OCI-LY1 (cell line): ENCODE measurements around the gene RBP3.

Experiments used
- H2AFZ ChIP-seq: fragments of 200-600 bp; sonication (generic), shearing (Covaris generic); 2 replicates; pipeline ENCODE4 v1.6.0; 2014; ENCODE audit warnings: antibody characterized with exemption, mild to moderate bottlenecking, low read length
- H3F3A ChIP-seq: fragments of 200-600 bp; sonication (generic), shearing (Covaris generic); 2 replicates; pipeline ENCODE4 v1.6.0; 2014; ENCODE audit warnings: mild to moderate bottlenecking, antibody characterized with exemption, low read length, moderate library complexity; ENCODE audit not compliant: insufficient read depth
- H3K27ac ChIP-seq: fragments of 200-600 bp; sonication (generic); 2 replicates; pipeline ENCODE4 v1.5.1; 2014; ENCODE audit warnings: low read length, mixed run types, mild to moderate bottlenecking, low read depth; ENCODE audit not compliant: poor library complexity, severe bottlenecking
- H3K27me3 ChIP-seq: fragments of 200-600 bp; sonication (generic); 2 replicates; pipeline ENCODE4 v1.6.0; 2014; ENCODE audit warnings: antibody characterized with exemption, mild to moderate bottlenecking, low read length, moderate library complexity; ENCODE audit not compliant: insufficient read depth
- H3K36me3 ChIP-seq: fragments of 200-600 bp; sonication (generic); 2 replicates; pipeline ENCODE4 v1.6.1; 2014; ENCODE audit warnings: mild to moderate bottlenecking, antibody characterized with exemption, low read length, moderate library complexity, mixed read lengths; ENCODE audit not compliant: insufficient read depth
- H3K4me1 ChIP-seq: fragments of 200-600 bp; sonication (generic); 2 replicates; pipeline ENCODE4 v1.5.1; 2014; ENCODE audit warnings: mild to moderate bottlenecking, low read length, moderate library complexity; ENCODE audit not compliant: insufficient read depth, severe bottlenecking
- H3K4me2 ChIP-seq: fragments of 200-600 bp; sonication (generic), shearing (Covaris generic); 2 replicates; pipeline ENCODE4 v1.6.1; 2014; ENCODE audit warnings: low read length
- H3K4me3 ChIP-seq: fragments of 200-600 bp; sonication (generic); 2 replicates; pipeline ENCODE4 v1.5.1; 2014; ENCODE audit warnings: low read length, low read depth, mild to moderate bottlenecking, mixed read lengths; ENCODE audit not compliant: poor library complexity, severe bottlenecking
- H3K79me2 ChIP-seq: fragments of 200-600 bp; shearing (Covaris generic); 2 replicates; pipeline ENCODE4 v1.6.1; 2016; ENCODE audit warnings: mixed run types, low read length, mixed read lengths; ENCODE audit not compliant: insufficient read depth
- H3K9ac ChIP-seq: fragments of 200-600 bp; sonication (generic), shearing (Covaris generic); 2 replicates; pipeline ENCODE4 v1.6.1; 2014; ENCODE audit warnings: mild to moderate bottlenecking, low read length, mixed read lengths
- H3K9me2 ChIP-seq: fragments of 200-600 bp; sonication (generic), shearing (Covaris generic); 2 replicates; pipeline ENCODE4 v1.6.1; 2014; ENCODE audit warnings: low read depth, mild to moderate bottlenecking, low read length, mixed read lengths
- H3K9me3 ChIP-seq: fragments of 200-600 bp; shearing (Covaris generic); 2 replicates; pipeline ENCODE4 v1.6.1; 2014; ENCODE audit warnings: low read length, mixed read lengths
- H4K20me1 ChIP-seq: fragments of 200-600 bp; sonication (generic), shearing (Covaris generic); 2 replicates; pipeline ENCODE4 v1.6.0; 2016; ENCODE audit warnings: mild to moderate bottlenecking, low read length; ENCODE audit not compliant: insufficient read depth
- EZH2 ChIP-seq: fragments of 200-600 bp; sonication (generic), shearing (Covaris generic); IDR thresholded peaks from 2 replicates; pipeline ENCODE4 v1.8.0; 2017; ENCODE audit warnings: borderline replicate concordance, mixed run types, mild to moderate bottlenecking, antibody characterized with exemption, low read length, moderate library complexity, mixed read lengths
- TF ChIP-seq, protein P1 (sequence below): fragments of 200-600 bp; sonication (generic), shearing (Covaris generic); IDR thresholded peaks from 2 replicates; pipeline ENCODE4 v1.5.1; 2017; ENCODE audit warnings: mild to moderate bottlenecking, antibody characterized with exemption, low read length, moderate library complexity, mixed read lengths

RBP3 gene

DNA sequence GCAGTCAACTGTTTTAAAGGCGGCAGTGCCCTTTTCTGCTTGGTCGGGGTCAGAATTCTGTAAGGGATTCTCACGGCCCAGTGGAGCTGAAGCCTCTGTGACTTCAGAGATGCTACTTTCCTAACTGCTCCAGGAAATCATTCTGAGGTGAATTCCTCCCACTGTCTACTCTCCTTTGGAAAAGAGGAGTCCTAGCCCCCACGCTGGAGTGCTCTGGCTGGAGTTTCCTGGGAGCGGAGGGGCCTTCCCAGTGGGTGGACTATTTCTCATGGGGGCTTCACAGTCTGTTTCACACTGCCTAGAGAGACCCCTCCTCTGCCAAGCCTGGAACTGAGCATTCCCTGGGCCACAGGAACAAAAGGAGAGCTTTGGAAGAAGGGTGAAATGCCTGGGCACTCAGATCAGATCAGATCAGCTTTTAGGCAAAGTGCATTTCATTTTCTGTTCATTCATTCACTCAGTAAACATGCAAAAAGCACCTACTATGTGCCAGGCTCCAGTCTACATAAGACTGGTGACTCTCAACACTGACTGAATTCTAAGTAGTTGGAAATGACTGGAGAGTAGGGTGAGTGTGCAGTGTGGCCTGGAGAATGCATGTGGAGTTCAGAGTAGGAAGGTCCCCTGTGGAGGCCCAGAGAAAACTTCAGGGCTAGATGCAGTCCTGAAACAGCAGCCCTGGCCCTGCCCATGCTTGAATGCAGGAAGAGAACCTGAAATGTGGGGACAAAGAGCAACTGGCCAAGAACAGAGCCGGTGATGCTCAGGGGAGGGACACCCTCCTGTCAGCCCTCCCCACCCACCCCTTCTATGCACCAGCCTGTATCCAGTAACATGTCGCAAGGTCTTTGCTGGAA, 23.7 kb downstream of the RBP3 start:
- Histone ChIP-seq H3K9me2 (no peaks in the 10 kb centered on the region), H3K36me3 (no peaks in the 10 kb centered on the region), H3K4me3 (no peak overlapping the region), H3K4me2 (no peak overlapping the region), H3K79me2 (no peaks in the 10 kb centered on the region), H3K4me1 (no peaks in the 10 kb centered on the region), H3K9ac (no peak overlapping the region), H3F3A (no peaks in the 10 kb centered on the region), H3K9me3 (no peaks in the 10 kb centered on the region), H2AFZ (no peak overlapping the region), H4K20me1 (no peaks in the 10 kb centered on the region), H3K27me3 (no peaks in the 10 kb centered on the region), H3K27ac (no peak overlapping the region)
- TF ChIP-seq, protein P1, sequence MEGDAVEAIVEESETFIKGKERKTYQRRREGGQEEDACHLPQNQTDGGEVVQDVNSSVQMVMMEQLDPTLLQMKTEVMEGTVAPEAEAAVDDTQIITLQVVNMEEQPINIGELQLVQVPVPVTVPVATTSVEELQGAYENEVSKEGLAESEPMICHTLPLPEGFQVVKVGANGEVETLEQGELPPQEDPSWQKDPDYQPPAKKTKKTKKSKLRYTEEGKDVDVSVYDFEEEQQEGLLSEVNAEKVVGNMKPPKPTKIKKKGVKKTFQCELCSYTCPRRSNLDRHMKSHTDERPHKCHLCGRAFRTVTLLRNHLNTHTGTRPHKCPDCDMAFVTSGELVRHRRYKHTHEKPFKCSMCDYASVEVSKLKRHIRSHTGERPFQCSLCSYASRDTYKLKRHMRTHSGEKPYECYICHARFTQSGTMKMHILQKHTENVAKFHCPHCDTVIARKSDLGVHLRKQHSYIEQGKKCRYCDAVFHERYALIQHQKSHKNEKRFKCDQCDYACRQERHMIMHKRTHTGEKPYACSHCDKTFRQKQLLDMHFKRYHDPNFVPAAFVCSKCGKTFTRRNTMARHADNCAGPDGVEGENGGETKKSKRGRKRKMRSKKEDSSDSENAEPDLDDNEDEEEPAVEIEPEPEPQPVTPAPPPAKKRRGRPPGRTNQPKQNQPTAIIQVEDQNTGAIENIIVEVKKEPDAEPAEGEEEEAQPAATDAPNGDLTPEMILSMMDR: no peak
- no peak for TF ChIP-seq EZH2

GRCh38 chr10:47372726-47373125, 24.6 kb downstream of the RBP3 start:
- Histone ChIP-seq H3K9me2 (no peaks in the 10 kb centered on the region), H3K4me3 (no peak overlapping the region), H3K27me3 (no peaks in the 10 kb centered on the region), H3K4me1 (no peaks in the 10 kb centered on the region), H3K4me2 (no peak overlapping the region), H3K9me3 (no peaks in the 10 kb centered on the region), H3F3A (no peaks in the 10 kb centered on the region), H3K36me3 (no peaks in the 10 kb centered on the region), H3K79me2 (no peaks in the 10 kb centered on the region), H3K27ac (no peak overlapping the region), H4K20me1 (no peaks in the 10 kb centered on the region), H3K9ac (no peak overlapping the region), H2AFZ (no peak overlapping the region)
- no peak for TF ChIP-seq EZH2
- TF ChIP-seq, protein P1: no peak

- H3K27ac ChIP-seq: no peak overlapping the region
- no peak overlapping the region for H3K4me2 ChIP-seq
- no peaks in the 10 kb centered on the region for H3F3A ChIP-seq
- TF ChIP-seq, protein P1: no peak
- TF ChIP-seq EZH2: no peak
- no peaks in the 10 kb centered on the region for H4K20me1 ChIP-seq
- H3K9me3 ChIP-seq: no peaks in the 10 kb centered on the region
- H3K79me2 ChIP-seq: no peaks in the 10 kb centered on the region
- H3K4me1 ChIP-seq: no peaks in the 10 kb centered on the region
- H3K36me3 ChIP-seq: no peaks in the 10 kb centered on the region
- no peak overlapping the region for H3K4me3 ChIP-seq
- no peak overlapping the region for H3K9ac ChIP-seq
- 0 out of 2 replicates have a peak, but pooled peaks cover 3% of the 10 kb centered on the region for H3K27me3 ChIP-seq
- no peak overlapping the region for H2AFZ ChIP-seq
- no peaks in the 10 kb centered on the region for H3K9me2 ChIP-seq
These were observed 26.7 kb downstream of the RBP3 start for GRCh38 chr10:47374611-47375536.
